Right forelimb (tissue), 1 donor: ENCODE measurements around the gene REV3L.

Experiments used
- DNase-seq: peaks from one replicate; pipeline ENCODE4 v3.0.0-alpha.2; 2018

The REV3L gene

DNA sequence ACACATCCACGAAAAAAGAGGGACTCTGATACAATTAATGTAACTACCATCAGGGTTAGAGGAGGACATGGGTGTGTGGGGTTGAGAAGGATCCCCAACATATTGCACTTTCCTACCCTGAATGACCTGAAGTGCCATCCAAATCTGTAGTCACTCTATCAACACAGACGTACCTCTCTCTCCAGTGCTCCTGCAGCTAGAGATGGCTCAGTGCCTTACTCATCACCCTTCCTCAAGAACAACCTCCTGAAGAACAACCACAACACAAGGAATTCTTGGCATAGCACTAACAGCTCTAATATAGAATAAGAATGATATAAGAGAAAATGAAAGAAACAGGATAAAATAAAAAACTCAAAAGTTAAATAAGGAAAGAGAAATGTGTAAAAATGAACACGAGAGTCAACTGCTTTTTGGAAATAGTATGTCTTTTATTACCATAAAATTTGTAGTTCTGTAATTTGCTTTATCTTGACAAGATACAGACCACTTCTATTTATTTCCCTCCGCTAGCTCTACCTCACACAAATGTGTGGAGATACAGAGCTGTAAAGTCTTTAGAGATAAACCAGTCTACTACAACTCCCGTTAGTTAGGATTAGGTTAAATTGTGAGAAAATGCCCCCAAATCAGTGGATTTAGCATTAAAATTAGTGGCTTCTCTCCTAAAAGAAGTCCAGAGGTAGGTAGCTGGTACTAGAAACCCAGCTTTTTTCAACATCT is 63.9 kb downstream of the REV3L start:
- no peak for DNase-seq

DNA sequence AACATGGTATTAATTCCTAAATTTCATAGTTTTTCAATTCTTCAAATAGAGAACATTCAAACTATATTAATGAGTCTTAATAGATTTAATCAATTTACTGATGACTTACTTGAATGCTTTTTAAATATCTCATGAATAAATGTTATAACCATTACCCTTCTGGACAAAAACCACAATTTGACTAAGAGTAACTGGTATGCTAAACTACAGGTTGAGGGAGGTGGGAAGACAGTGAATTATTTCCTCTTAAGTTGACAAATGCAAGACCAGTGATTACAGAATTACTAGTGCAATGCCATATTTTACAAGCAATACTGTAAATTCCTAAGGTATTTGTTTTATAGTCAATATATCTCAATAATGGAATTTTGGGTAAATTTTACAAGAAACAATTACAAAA is 65.1 kb downstream of the REV3L start:
- DNase-seq, result no peak

DNA sequence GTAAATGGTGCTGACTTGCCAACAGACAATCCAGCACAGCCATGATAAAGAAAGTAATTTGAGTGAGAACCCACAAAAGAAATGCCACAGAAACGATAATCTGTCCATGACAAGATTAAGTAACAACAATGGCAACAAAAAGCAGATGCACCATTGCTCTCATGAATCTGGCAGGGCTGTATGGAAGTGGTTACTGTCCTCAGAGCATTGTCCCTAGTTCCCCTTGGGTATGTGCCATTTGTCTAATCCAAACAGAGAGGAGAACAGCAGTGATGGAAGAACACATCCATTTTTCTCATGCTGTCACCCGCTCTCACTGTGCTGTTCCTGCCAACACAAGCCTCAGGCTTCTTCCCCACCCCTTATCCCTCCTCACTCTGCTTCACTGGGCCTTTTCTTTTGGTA is 65.8 kb downstream of the REV3L start:
- DNase-seq, result no peak

DNA sequence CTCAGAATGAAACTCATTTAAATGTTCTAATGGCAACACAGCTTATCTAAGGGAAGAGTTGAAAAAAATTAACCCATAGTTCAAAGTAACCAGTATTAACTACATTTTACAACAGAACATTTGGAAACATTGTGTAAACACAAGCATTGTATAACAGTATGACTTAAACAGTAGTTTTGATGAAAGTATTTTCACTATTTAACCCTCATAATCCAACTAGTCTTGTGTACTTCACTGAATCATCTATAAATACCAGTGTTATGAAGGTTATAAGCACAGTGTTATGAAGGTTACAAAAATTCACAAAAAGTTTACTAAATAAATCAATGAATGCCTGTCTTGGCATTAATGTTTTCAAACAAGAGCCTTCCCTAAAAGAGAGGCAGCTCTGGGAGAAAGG is 66.5 kb downstream of the REV3L start:
- DNase-seq, result no peak

DNA sequence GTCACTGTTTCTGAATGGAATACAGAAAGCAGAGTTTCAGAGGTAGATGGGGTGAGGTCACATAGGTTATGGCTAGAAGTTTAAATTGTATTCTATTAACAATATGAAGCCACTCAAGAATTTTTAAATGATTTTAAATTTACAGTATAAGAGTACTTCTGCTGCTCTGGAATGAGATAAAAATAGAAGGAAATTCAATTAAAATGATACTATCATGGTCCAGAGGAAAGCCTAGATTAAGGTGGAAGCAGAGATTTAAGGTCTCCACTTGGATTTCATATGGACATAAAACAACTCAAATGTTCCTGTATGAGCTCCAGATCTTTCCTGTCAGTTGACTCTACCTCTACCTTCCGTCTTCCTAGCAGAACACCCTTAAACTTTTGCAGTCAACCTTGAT is 68.6 kb downstream of the REV3L start:
- no peak for DNase-seq

DNA sequence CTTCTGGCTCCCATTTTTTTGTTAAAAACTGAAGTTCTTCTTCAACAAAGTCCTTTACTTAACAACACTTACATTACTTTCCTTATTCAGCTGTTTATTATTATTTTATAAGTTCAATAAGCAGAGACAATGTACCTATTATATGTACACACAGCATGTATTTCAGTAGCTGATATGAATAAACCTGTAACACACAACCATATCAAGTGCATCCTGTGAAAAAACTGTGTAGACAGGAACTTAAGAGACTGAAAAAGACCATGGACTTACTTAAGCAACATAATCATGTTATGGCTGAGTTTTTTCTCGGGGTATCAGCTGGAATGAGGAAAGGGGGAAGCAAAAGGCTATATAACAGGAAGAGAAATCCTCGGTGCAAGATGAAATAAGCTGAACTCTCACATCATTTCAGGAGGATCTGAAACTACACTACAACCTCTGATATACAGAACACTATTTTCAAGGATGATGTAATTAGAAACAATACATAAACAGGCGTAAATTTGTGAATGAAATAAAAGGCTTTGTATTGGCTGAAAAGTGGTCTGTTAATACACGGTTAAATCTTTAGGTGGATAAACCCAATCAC is 70.9 kb downstream of the REV3L start:
- no peak for DNase-seq

DNA sequence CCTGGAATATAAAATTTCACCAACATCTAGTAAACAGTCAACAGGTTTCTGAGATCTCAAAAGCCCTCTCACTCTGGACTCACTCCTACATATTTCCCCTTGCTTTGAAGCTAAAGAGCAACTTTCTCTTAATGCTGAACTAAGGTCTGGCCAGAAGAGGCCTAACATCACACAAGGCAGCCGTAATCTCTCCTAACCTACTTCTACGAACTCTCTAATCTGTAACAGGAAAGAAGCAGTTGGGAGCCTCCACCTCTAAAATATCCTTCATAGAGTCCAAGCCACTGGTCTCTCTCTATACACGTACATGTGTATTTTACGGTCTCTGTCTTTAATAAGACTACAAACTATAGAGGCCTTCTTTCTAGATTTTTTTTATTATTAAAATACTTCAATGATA is 72.0 kb downstream of the REV3L start:
- no peak for DNase-seq

DNA sequence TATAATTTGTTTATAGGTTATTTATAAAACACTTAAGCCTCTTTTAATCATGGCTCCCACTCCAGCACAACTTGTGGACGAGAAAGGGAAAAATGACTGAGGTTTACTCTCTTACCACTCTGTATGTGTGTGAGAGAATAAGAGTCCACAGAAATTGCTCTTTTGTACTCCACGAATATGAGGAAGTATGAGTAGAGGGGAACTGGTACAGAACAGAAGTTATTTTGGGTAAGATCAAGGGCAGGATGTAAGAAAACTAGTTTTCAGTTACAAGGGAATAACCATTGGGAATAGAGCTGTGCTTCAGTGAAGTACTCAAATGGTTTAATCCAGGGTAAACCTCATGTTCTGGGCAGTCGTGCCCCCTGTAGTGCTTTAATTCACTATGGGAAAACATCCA is 72.6 kb downstream of the REV3L start:
- no peak for DNase-seq

DNA sequence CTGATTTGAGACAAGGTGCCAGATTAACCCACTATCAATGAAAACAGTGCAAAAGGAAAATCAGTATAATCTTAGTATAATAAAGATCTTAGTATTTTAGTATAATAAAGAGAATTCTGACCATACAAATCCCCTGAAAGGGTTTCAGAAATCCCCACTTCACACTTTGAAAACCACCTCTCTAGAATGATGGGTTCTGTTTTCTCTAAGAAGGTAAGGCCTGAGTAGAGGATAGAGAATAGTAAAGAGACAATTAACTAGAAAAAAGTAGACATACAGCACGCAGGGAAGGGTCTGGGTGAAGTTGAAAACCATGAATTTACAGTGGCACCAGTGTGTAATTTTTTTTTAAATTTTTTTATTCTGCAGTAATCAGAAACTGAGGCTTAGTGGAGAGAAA is 73.6 kb downstream of the REV3L start:
- no peak for DNase-seq

DNA sequence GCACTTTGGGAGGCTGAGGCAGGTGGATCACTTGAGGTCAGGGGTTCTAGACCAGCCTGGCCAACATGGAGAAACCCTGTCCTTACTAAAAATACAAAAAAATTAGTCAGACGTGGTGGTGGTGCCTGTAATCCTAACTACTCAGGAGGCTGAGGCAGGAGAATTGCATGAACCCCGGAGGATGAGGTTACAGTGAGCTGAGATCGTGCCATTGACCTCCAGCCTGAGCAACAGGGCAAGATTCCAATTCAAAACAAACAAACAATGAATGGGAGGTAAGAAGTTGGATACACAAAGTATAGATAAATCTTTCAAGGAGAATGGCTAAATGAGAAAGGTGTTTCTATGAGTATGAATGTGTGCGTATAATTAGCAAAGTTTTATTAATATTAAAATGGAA is 75.3 kb downstream of the REV3L start:
- DNase-seq, result no peak

DNA sequence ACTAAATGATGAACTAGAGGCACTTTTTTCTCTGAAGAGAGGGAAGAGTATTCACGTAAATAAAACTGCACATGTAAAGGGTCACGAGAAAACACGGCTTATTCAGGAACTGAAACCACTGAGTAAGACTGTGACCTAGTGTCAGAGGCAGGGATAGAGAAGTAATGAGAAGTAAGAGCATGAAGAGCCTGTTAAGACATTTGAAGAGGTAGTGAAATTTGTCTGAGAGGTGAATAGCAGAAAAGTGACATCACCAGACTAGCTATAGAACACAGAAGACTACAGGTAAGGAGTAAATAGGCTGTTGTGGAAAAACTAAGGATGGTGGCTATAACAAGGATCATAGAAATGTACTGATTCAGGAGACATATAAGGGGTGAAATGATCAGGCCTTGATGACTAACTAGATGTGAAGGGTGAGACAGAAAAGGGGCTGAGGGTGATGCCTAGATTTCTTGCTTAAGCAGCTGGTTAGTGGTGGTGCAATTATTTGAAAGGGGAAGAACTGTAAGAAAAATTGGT is 76.8 kb downstream of the REV3L start:
- no peak for DNase-seq

DNA sequence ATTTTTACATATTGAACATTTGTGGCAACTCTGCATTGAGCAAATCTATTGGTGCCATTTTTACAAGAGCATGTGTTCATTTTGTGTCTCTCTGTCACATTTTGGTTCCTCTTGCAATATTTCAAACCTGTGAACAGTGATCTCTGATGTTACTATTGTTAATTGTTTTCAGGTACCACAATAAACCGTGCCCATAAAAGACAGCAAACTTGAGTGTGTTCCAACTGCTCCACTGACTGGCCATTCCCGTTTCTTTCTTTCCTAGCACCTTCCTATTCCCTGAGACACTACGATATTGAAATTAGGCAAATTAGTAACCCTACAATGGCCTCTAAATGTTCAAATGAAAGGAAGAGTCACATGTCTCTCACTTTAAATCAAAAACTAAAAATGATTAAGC is 79.6 kb downstream of the REV3L start:
- no peak for DNase-seq

DNA sequence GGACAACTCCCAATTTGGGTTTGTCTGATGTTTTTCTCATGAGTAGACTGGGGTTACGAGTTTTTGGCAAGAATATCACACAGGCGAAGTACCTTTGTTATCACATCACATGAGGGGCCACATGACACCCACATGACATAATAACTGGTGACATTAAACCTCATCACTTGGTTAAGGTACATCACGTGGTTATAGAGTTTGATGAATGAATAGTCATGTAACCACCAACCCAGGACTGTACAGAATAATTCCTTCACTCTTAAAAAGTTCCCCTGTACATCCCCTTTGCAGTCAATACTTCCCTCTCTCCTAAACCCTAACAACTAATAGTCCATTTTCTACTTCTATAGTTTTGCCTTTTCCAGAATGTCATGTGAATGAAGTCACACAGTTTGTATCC is 83.4 kb downstream of the REV3L start:
- no peak for DNase-seq

DNA sequence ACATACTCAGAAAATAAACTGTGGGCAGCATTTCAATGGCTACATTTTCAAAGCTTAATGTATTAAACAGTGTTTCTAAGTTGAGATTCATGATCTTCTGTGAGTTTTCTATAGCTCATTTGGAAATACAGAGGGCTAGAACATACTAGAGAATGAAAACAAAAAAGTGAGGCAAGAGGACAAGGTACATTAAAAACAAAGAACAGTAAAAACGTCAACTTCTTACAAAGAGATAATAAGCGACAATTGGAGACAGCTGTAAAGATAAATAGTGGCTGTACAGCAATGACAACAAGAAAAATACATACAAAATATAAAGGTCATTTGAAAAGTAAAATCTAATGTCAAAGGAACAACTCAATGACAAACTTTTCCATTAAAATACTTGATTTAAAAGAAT is 94.3 kb downstream of the REV3L start:
- DNase-seq, result no peak

DNA sequence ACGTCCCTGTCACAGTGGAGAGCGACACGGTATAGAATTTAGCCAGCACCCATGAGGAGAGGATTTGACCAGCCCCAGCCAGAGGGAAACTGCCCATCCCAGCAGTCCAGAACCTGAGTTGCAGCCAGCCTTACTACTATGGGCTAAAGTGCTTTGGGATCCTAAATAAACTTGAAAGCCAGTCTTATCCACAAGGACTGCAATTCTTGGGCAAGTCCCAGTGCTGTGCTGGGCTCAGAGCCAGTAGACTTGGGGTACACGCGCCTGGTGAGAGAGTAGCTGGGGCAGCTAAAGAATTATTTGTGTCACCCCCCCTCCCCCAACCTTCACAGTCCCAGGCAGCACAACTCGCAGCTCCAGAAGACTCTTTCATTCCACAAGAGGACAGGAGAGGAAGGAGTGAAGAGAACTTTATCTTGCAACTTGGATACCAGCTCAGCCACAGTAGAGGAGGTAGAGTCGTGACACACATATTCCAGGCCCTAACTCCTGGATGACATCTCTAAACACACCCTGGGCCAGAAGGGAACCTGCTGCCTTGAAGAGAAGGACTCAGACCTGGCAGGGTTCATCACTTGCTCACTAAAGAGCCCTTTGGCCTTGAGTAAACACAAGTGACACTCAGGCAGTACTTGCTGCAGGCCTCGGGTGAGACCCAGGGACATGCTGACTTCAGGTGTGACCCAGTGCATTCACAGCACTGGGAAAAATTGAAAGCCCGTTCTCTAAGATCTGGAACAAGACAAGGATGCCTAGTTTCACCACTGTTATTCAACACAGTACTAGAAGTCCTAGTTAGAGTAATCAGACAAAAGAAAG is 100.3 kb downstream of the REV3L start:
- no peak for DNase-seq

DNA sequence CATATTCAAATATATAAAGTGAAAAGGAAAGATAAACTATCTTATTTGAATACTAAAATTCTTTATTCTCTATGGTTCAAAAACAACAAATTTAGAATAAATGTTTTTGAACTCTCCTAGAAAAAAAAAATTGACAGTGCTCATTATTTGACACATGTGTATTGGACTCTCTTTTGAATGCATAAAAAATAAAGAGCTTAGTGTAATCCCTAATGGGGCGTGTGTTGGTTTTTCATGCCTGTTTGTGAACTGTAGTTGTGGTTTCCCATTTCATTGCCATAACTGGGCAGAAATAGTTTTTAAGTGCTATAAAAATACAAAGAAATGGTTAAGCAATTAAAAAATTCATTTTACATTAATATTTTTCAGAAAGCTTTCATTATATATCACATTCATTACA is 101.3 kb downstream of the REV3L start:
- DNase-seq, result no peak

DNA sequence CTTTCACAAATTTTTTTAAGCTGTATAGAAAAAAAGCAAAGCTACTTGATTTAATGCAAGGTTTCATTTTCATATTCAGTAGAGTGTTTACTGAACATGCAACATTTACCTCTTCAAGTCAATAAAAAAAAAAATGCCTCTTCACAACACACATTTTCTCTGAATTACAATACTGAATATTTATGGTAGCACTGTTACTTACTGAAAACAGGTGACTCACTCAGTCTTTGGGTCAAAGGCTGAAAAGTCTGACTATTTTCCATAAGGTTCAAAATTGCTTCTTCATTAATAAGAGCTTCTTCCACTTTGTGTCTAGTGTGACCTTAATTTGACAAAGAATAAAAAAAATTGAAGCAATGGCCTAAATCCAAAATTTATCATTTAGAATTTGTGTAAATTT is 101.9 kb downstream of the REV3L start:
- no peak for DNase-seq

DNA sequence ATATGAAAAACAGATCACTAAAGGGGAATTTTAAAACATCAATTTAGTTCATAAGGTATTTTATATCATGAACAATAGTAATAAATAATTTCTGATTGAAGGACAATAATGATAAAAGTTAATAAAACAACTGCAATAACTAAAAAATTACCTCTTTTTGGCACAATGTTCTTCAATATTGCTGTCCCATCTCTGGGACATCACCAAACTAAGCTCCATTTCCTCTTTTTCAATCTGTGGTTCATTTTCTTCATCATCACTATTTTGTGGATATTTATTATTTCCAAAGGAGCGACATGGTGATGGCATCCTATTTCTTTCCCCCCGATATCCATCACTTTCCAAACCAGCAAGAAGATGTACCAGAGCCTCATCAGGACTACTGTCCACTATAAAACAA is 103.2 kb downstream of the REV3L start:
- no peak for DNase-seq

DNA sequence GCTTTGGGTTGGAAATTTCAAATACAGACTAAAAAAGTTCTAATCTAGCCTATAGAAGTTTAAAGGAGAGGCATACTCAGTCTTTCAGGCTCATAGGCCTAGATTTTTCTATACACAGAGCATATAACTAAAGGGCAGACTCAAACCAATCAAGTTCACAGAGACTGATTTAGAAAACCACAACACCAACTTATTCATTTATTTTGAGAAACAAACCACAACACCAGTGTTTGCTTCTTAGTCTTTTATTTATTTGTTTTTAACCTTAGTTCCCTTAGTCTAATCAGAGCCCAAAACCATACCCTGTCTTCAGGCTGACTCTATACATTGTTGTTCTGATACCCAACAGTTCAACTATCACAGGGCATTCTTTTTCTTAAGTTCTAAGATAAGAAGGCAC is 103.7 kb downstream of the REV3L start:
- no peak for DNase-seq

DNA sequence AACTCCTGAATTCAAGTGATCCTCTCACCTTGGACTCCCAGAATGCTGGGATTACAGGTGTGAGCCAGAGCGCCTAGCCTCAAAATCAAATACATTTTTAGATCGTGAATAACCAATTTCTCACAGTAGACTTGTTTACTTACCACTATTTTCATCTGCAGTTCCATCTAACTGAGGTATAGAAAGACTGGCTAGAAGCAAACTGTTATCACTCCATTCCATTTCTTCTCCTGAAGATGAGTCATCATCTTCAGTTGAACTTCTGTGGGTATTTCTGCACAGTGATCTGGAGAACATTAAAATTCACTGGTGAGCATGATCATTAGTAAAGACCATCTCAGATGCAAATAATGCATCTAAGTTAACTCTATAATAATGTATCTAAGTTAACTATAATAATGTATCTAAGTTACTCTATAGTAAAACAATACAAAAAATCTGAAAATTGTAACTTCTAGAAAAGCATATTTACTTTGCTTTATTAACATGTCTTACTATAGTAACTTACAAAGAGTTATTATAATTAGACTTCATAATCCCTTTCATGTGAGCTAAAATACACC is 105.4 kb downstream of the REV3L start:
- no peak for DNase-seq

DNA sequence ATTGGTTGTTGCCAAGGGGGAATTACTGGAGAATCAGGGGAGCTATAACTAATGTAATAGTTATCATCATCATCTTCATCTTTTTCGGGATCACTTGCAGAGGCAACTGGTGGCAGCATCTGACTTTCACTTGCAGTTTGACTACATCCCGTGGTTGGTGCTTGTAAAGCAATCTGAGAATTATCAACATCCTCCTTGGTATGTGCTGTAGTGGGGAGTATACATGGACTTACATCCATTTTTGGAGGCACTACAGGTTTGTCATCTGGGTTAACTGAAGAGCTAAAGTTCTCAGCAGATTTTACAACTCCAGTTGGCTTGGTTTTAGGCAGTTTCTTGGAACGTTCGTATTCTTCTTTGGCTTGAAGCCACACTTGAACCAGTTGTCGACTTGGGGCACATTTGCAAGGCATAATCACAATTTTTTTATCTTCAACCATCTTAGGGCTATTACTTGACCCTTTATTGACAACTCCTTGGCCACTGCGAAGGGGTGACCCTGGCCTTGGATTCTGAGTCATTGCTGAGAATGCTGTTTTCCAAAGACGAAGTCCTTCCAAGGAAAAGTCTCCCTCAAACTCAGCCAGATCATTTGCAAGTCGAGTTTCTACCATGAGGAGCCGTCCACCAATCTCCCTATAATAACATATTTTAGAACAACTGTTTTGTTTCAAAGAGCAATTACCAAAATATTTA is 115.5 kb downstream of the REV3L start:
- DNase-seq, result no peak

DNA sequence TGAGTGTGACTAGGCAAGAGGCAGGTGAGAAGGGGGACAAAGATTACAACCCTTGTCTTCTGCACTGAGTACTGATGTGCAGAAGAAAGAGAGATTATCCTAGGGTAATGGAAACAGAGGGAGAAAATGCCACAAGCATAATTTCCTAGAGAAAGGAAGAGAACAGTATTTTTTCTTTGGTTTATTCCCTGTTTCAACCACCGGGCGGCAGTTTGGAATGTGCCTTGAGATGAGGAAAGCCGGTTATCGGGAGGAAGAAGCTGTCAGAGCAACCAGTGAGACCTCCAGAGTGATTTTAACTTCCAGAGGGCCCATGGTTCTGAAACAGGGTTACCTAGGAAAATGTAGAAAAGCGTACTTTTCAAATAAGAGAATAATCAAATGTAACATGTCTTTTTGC is 121.4 kb downstream of the REV3L start:
- peak; percentile 56 for DNase-seq

DNA sequence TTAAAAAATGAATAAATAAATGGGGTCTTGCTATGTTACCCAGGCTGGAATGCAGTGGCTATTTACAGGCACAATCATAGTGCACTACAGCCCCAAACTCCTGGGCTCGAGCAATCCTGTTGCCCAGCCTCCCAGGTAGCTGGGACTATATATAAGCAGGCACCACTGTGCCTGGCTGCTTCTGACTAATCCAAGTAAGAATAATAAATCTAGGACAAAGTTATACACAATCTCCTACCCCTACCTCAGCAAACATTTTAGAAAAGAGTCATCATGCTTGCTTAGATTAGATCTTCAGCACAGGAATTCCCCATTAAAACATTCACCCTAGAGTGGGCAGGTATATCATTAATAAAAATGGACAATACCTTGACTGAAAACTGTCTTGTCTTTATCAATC is 124.6 kb downstream of the REV3L start:
- no peak for DNase-seq
